IMR-90 (cell line): ENCODE data around the gene B3GAT1. TPM values are rescaled to one million over a fixed set of nuclear protein-coding genes. Genes with fewer than 3 reads are reported as not detected.

Source experiments
- ATAC-seq: fragments of 200-7000 bp; cut with Tn5 transposase; 2 replicates; pipeline ENCODE4 v1.9.1; 2020; ENCODE audit warnings: low read depth, mild to moderate bottlenecking, moderate library complexity
- BruUV-seq: library from RNA; stranded (reverse); fragments of 400-500 nt; replicated peaks from 2 replicates; lab custom pipeline; 2021; lab: Mats Ljungman, UMichigan
- CTCF ChIA-PET: fragments of 300-600 bp; formaldehyde crosslinking; extraction: SDS; loops from one replicate; lab custom pipeline; 2021; ENCODE audit warnings: antibody characterized with exemption; lab: Yijun Ruan, JAX
- POLR2A ChIA-PET: fragments of 300-600 bp; sonication (Branson Sonifier 250); formaldehyde crosslinking; loops from one replicate; lab custom pipeline; 2022; ENCODE audit warnings: antibody characterized with exemption; ENCODE audit not compliant: unreplicated experiment; lab: Charles Lee
- DNase-seq: peaks from one replicate; pipeline ENCODE4 v3.0.0; 2013
- H2AFZ ChIP-seq: replicated peaks from 2 replicates; pipeline ENCODE3; 2013; ENCODE audit warnings: low read length, mild to moderate bottlenecking; ENCODE audit not compliant: poor library complexity
- H2AK5ac ChIP-seq: 2 replicates; pipeline ENCODE4 v1.6.1; 2013; ENCODE audit warnings: low read depth, low read length, inconsistent platforms
- H2AK9ac ChIP-seq: replicated peaks from 2 replicates; pipeline ENCODE3; 2013; ENCODE audit warnings: mild to moderate bottlenecking, low read depth, low read length, moderate library complexity; ENCODE audit not compliant: poor library complexity
- H2BK120ac ChIP-seq: 2 replicates; pipeline ENCODE4 v1.6.1; 2013; ENCODE audit warnings: low read depth, low read length, inconsistent platforms
- H2BK15ac ChIP-seq: 3 replicates; pipeline ENCODE4 v1.6.1; 2013; ENCODE audit warnings: low read depth, low read length, inconsistent platforms
- H2BK20ac ChIP-seq: 2 replicates; pipeline ENCODE4 v1.6.1; 2013; ENCODE audit warnings: low read depth, mild to moderate bottlenecking, inconsistent platforms, low read length, moderate library complexity
- H2BK5ac ChIP-seq: 2 replicates; pipeline ENCODE4 v1.6.1; 2013; ENCODE audit warnings: mild to moderate bottlenecking, low read depth, low read length, inconsistent platforms; ENCODE audit not compliant: poor library complexity, severe bottlenecking
- H3K14ac ChIP-seq: replicated peaks from 2 replicates; pipeline ENCODE4 v1.6.1; 2013; ENCODE audit warnings: low read depth, low read length, inconsistent platforms
- H3K18ac ChIP-seq: 2 replicates; pipeline ENCODE4 v1.6.1; 2013; ENCODE audit warnings: low read depth, low read length, control low read depth
- H3K23ac ChIP-seq: 2 replicates; pipeline ENCODE4 v1.6.1; 2013; ENCODE audit warnings: low read depth, low read length, inconsistent platforms
- H3K27ac ChIP-seq: 2 replicates; pipeline ENCODE4 v1.5.1; 2013; ENCODE audit warnings: mild to moderate bottlenecking, control low read depth, low read length; ENCODE audit not compliant: insufficient read depth
- H3K27me3 ChIP-seq: 2 replicates; pipeline ENCODE4 v1.6.1; 2013; ENCODE audit warnings: low read length; ENCODE audit not compliant: control insufficient read depth, insufficient read depth
- H3K36me3 ChIP-seq: 2 replicates; pipeline ENCODE4 v1.6.1; 2013; ENCODE audit warnings: low read length, mixed read lengths; ENCODE audit not compliant: control insufficient read depth, insufficient read depth
- H3K4ac ChIP-seq: 2 replicates; pipeline ENCODE4 v1.6.1; 2013; ENCODE audit warnings: low read depth, low read length, inconsistent platforms
- H3K4me1 ChIP-seq: 2 replicates; pipeline ENCODE4 v1.6.1; 2013; ENCODE audit warnings: low read length, mixed read lengths; ENCODE audit not compliant: control insufficient read depth, insufficient read depth
- H3K4me2 ChIP-seq: 2 replicates; pipeline ENCODE4 v1.6.1; 2013; ENCODE audit warnings: low read depth, mild to moderate bottlenecking, control low read depth, low read length, moderate library complexity
- H3K4me3 ChIP-seq: 2 replicates; pipeline ENCODE4 v1.5.1; 2013; ENCODE audit warnings: low read depth, mild to moderate bottlenecking, control low read depth, low read length, moderate library complexity; ENCODE audit not compliant: insufficient read depth
- H3K56ac ChIP-seq: 2 replicates; pipeline ENCODE4 v1.6.1; 2013; ENCODE audit warnings: low read length, inconsistent platforms; ENCODE audit not compliant: insufficient read depth; ENCODE audit errors: extremely low read depth
- H3K79me1 ChIP-seq, 2 experiments: 2 replicates each; pipeline ENCODE4 v1.6.1; 2013; ENCODE audit warnings: low read length in 2 of 2, inconsistent platforms in 1 of 2, low read depth in 1 of 2
- H3K9ac ChIP-seq: 2 replicates; pipeline ENCODE4 v1.6.1; 2013; ENCODE audit warnings: low read depth, low read length, control low read depth
- H3K9me1 ChIP-seq: 2 replicates; pipeline ENCODE4 v1.6.1; 2013; ENCODE audit warnings: low read length, inconsistent platforms; ENCODE audit not compliant: insufficient read depth
- H3K9me3 ChIP-seq: 2 replicates; pipeline ENCODE4 v1.6.1; 2013; ENCODE audit warnings: low read length; ENCODE audit not compliant: control insufficient read depth, insufficient read depth
- H4K20me1 ChIP-seq: 2 replicates; pipeline ENCODE4 v1.6.1; 2013; ENCODE audit warnings: low read length, inconsistent platforms; ENCODE audit not compliant: insufficient read depth
- H4K5ac ChIP-seq: 2 replicates; pipeline ENCODE4 v1.6.1; 2013; ENCODE audit warnings: mild to moderate bottlenecking, low read depth, low read length, control low read depth
- H4K8ac ChIP-seq, 2 experiments: 2 replicates each; pipeline ENCODE4 v1.6.1; 2013; ENCODE audit warnings: low read depth in 2 of 2, low read length in 2 of 2, control low read depth in 1 of 2, inconsistent platforms in 1 of 2
- H4K91ac ChIP-seq: 2 replicates; pipeline ENCODE4 v1.6.1; 2013; ENCODE audit warnings: low read depth, low read length, inconsistent platforms; ENCODE audit not compliant: insufficient read depth
- CHD1 ChIP-seq: IDR thresholded peaks from 2 replicates; pipeline ENCODE4 v1.6.1; 2012; ENCODE audit warnings: low read depth, low read length, improper control_type of control experiment
- ELK1 ChIP-seq: fragments of 150-350 bp; IDR thresholded peaks from 2 replicates; pipeline ENCODE4 v1.6.1; 2016; ENCODE audit warnings: low read depth, mild to moderate bottlenecking, low read length, moderate library complexity, borderline replicate concordance
- MAZ ChIP-seq: IDR thresholded peaks from 2 replicates; pipeline ENCODE4 v1.6.1; 2012; ENCODE audit warnings: low read depth, mild to moderate bottlenecking, low read length, improper control_type of control experiment, moderate library complexity, borderline replicate concordance
- MXI1 ChIP-seq: IDR thresholded peaks from 2 replicates; pipeline ENCODE4 v1.6.1; 2012; ENCODE audit warnings: low read depth, mild to moderate bottlenecking, low read length, moderate library complexity, borderline replicate concordance
- RCOR1 ChIP-seq: IDR thresholded peaks from 2 replicates; pipeline ENCODE4 v1.6.1; 2012; ENCODE audit warnings: mild to moderate bottlenecking, low read length, improper control_type of control experiment; ENCODE audit not compliant: insufficient replicate concordance
- RFX5 ChIP-seq: IDR thresholded peaks from 2 replicates; pipeline ENCODE4 v1.8.0; 2012; ENCODE audit warnings: low read depth, mild to moderate bottlenecking, low read length, moderate library complexity
- SMC3 ChIP-seq: fragments of 150-350 bp; IDR thresholded peaks from 2 replicates; pipeline ENCODE4 v1.6.1; 2016; ENCODE audit warnings: low read depth, mild to moderate bottlenecking, antibody characterized with exemption, low read length, moderate library complexity
- WGBS, 2 experiments: methylation state at CpG; one replicate each; pipeline versions ENCODE4 v1.1.5 to v1.1.7; 2013; ENCODE audit warnings: missing lambda C conversion rate in 2 of 2; ENCODE audit not compliant: insufficient read length in 1 of 2; ENCODE audit errors: extremely low coverage in 2 of 2; 5-methylcytosine and 5-hydroxymethylcytosine counted together
- dilution Hi-C: fragments of 300-500 bp; cut with HindIII; formaldehyde crosslinking; loops from one replicate; pipeline ENCODE4 v1.14.3; 2018; ENCODE audit warnings: low sequenced_read_pairs; ENCODE audit not compliant: unreplicated experiment
- in situ Hi-C: fragments of 300-500 bp; cut with MboI; formaldehyde crosslinking; loops from 3 replicates; pipeline ENCODE4 v1.14.3; 2019; ENCODE audit warnings: low sequenced_read_pairs, inconsistent platforms, mixed read lengths
- intact Hi-C: fragments of 100-400 bp; cut with micrococcal nuclease; formaldehyde crosslinking; loops from 2 replicates; pipeline ENCODE4 v1.10.0; 2022
- polyA plus RNA-seq, 3 experiments: library from polyadenylated mRNA; depleted of rRNA; stranded (reverse); fragments of >200 nt; gene quantifications; 2 replicates each; pipeline ENCODE4 v1.2.3, GENCODE V29; 2012; ENCODE audit warnings: low replicate concordance in 1 of 3
- total RNA-seq: library from RNA; depleted of rRNA; stranded (reverse); fragments of >200 nt; gene quantifications from 2 replicates; pipeline ENCODE4 v1.2.3, GENCODE V29; 2012
- TF ChIP-seq, protein P1 (sequence below): fragments of 150-350 bp; IDR thresholded peaks from 2 replicates; pipeline ENCODE4 v1.6.1; 2017; ENCODE audit warnings: mild to moderate bottlenecking, antibody characterized with exemption, low read length, low read depth

The B3GAT1 gene
- total and polyA plus RNA-seq, 2 of the 4 experiments (the other 2 are of a cell fraction): not detected

- Histone ChIP-seq H3K4me1 (no peaks in the 10 kb centered on the region), H3K23ac (no peak overlapping the region), H2BK5ac (no peak overlapping the region), H4K20me1 (no peaks in the 10 kb centered on the region), H3K27me3 (no peaks in the 10 kb centered on the region), H3K27ac (no peak overlapping the region), H2AK9ac (no peak overlapping the region), H3K18ac (no peak overlapping the region), H3K4me3 (no peak overlapping the region), H3K56ac (no peak overlapping the region), H2AFZ (peak overlapping the region; percentile 3), H2BK20ac (no peak overlapping the region), H3K4ac (no peak overlapping the region), H3K9me1 (no peaks in the 10 kb centered on the region), H4K5ac (no peak overlapping the region), H4K91ac (no peak overlapping the region), H2BK15ac (no peak overlapping the region), H3K79me1 (no peaks in the 10 kb centered on the region), H3K9me3 (peaks cover 11% of the 10 kb centered on the region), H3K36me3 (no peaks in the 10 kb centered on the region), H3K9ac (no peak overlapping the region), H2BK120ac (no peak overlapping the region), H3K4me2 (no peak overlapping the region), H2AK5ac (no peak overlapping the region), H3K14ac (no peak overlapping the region), H4K8ac (no peak overlapping the region)
- TF ChIP-seq RFX5 (no peak), ELK1 (no peak), SMC3 (no peak), CHD1 (no peak), MXI1 (no peak), MAZ (no peak), RCOR1 (no peak)
- TF ChIP-seq, protein P1, sequence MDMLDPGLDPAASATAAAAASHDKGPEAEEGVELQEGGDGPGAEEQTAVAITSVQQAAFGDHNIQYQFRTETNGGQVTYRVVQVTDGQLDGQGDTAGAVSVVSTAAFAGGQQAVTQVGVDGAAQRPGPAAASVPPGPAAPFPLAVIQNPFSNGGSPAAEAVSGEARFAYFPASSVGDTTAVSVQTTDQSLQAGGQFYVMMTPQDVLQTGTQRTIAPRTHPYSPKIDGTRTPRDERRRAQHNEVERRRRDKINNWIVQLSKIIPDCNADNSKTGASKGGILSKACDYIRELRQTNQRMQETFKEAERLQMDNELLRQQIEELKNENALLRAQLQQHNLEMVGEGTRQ: no peak
- CTCF ChIA-PET: no interaction called here
- ATAC-seq (no peak), DNase-seq (no peak)
- no TSS peak for BruUV-seq
- POLR2A ChIA-PET: no interaction called here
- 72% methylated on average over 3 of the region's 10 CpGs; no CpG with 5 or more reads in 1 of the 2 experiments for WGBS, 2 experiments
- in situ Hi-C loops: no loop called here
- dilution Hi-C loops: no loop called here
- intact Hi-C loops: no loop called here
These were observed 64.6 kb downstream of the B3GAT1 start for GRCh38 chr11:134347441-134347840.
